Mesenchymal stem cell (in vitro differentiated cells and primary cell): ENCODE measurements around the gene BFSP2.

Source experiments
- DNase-seq: peaks from one replicate; pipeline ENCODE4 v3.0.0-alpha.2; 2013
- H2AFZ ChIP-seq: one replicate; pipeline ENCODE4 v1.6.1; 2013; ENCODE audit warnings: low read depth, mild to moderate bottlenecking, control low read depth, inconsistent platforms, low read length, moderate library complexity
- H2AK5ac ChIP-seq: 2 replicates; pipeline ENCODE4 v1.6.1; 2013; ENCODE audit warnings: low read length, moderate library complexity, mild to moderate bottlenecking, inconsistent platforms; ENCODE audit not compliant: severe bottlenecking
- H2BK120ac ChIP-seq: one replicate; pipeline ENCODE4 v1.6.1; 2013; ENCODE audit warnings: low read depth, mild to moderate bottlenecking, inconsistent platforms, low read length, moderate library complexity
- H2BK12ac ChIP-seq, 2 experiments: one replicate each; pipeline ENCODE4 v1.6.1; 2013; ENCODE audit warnings: inconsistent platforms in 2 of 2, low read length in 2 of 2, mild to moderate bottlenecking in 2 of 2, moderate library complexity in 2 of 2, control low read depth in 1 of 2
- H2BK15ac ChIP-seq: one replicate; pipeline ENCODE4 v1.6.1; 2013; ENCODE audit warnings: mild to moderate bottlenecking, low read depth, inconsistent platforms; ENCODE audit not compliant: poor library complexity, severe bottlenecking
- H2BK5ac ChIP-seq: 2 replicates; pipeline ENCODE4 v1.6.1; 2013; ENCODE audit warnings: low read depth, mild to moderate bottlenecking, low read length, control low read depth, inconsistent platforms; ENCODE audit not compliant: poor library complexity, severe bottlenecking
- H3K14ac ChIP-seq, 2 experiments: one replicate each; pipeline ENCODE4 v1.6.1; 2013; ENCODE audit warnings: inconsistent platforms in 2 of 2, low read length in 2 of 2, control low read depth in 1 of 2, mild to moderate bottlenecking in 1 of 2, moderate library complexity in 1 of 2
- H3K18ac ChIP-seq, 2 experiments: one replicate each; pipeline ENCODE4 v1.6.1; 2013; ENCODE audit warnings: inconsistent platforms in 2 of 2, low read length in 2 of 2, control low read depth in 1 of 2, low read depth in 1 of 2, mild to moderate bottlenecking in 1 of 2
- H3K23ac ChIP-seq, 2 experiments: one replicate each; pipeline ENCODE4 v1.6.1; 2013; ENCODE audit warnings: inconsistent platforms in 2 of 2, low read length in 2 of 2, mild to moderate bottlenecking in 2 of 2, moderate library complexity in 2 of 2, control low read depth in 1 of 2
- H3K27ac ChIP-seq: 2 replicates; pipeline ENCODE4 v1.5.1; 2013; ENCODE audit warnings: mild to moderate bottlenecking, moderate library complexity, low read length, control low read depth, inconsistent platforms; ENCODE audit not compliant: poor library complexity, severe bottlenecking
- H3K27me3 ChIP-seq, 2 experiments: 2 replicates each; pipeline versions ENCODE4 v1.6.1 to v1.7.0; 2013; ENCODE audit warnings: low read length in 2 of 2, mild to moderate bottlenecking in 2 of 2, moderate library complexity in 2 of 2, control low read depth in 1 of 2, inconsistent platforms in 1 of 2; ENCODE audit not compliant: control insufficient read depth in 1 of 2, insufficient read depth in 1 of 2
- H3K36me3 ChIP-seq, 2 experiments: 2 replicates each; pipeline versions ENCODE4 v1.6.1 to v1.7.0; 2013; ENCODE audit warnings: low read length in 2 of 2, control low read depth in 1 of 2, inconsistent platforms in 1 of 2, low read depth in 1 of 2, mild to moderate bottlenecking in 1 of 2; ENCODE audit not compliant: insufficient read depth in 2 of 2, control insufficient read depth in 1 of 2
- H3K4ac ChIP-seq, 2 experiments: one replicate each; pipeline ENCODE4 v1.6.1; 2013; ENCODE audit warnings: inconsistent platforms in 2 of 2, low read length in 2 of 2, mild to moderate bottlenecking in 2 of 2, moderate library complexity in 2 of 2, control low read depth in 1 of 2, low read depth in 1 of 2
- H3K4me1 ChIP-seq: 2 replicates; pipeline ENCODE4 v1.6.1; 2013; ENCODE audit warnings: low read depth, low read length, control low read depth; ENCODE audit not compliant: control insufficient read depth, insufficient read depth
- H3K4me2 ChIP-seq: 2 replicates; pipeline ENCODE4 v1.6.1; 2013; ENCODE audit warnings: low read length, mild to moderate bottlenecking, inconsistent platforms; ENCODE audit not compliant: poor library complexity, severe bottlenecking
- H3K4me3 ChIP-seq, 2 experiments: 2 replicates each; pipeline versions ENCODE4 v1.5.1 to v1.7.0; 2013; ENCODE audit warnings: low read length in 2 of 2, mild to moderate bottlenecking in 2 of 2, control low read depth in 1 of 2, low read depth in 1 of 2; ENCODE audit not compliant: insufficient read depth in 1 of 2
- H3K79me1 ChIP-seq: replicated peaks from 2 replicates; pipeline ENCODE4 v1.6.1; 2013; ENCODE audit warnings: mild to moderate bottlenecking, control low read depth, low read length, inconsistent platforms; ENCODE audit not compliant: poor library complexity, severe bottlenecking
- H3K9ac ChIP-seq: 2 replicates; pipeline ENCODE4 v1.7.0; 2013; ENCODE audit warnings: mild to moderate bottlenecking, low read length, moderate library complexity
- H3K9me3 ChIP-seq: 2 replicates; pipeline ENCODE4 v1.7.0; 2013; ENCODE audit warnings: mild to moderate bottlenecking, low read length; ENCODE audit not compliant: control insufficient read depth
- H4K8ac ChIP-seq: one replicate; pipeline ENCODE4 v1.6.1; 2013; ENCODE audit warnings: inconsistent platforms, mild to moderate bottlenecking, low read length, moderate library complexity
- H4K91ac ChIP-seq: one replicate; pipeline ENCODE4 v1.6.1; 2013; ENCODE audit warnings: mild to moderate bottlenecking, low read length, inconsistent platforms
- WGBS: methylation state at CpG from one replicate; pipeline ENCODE4 v1.1.7; 2013; ENCODE audit warnings: mixed read lengths; 5-methylcytosine and 5-hydroxymethylcytosine counted together

The BFSP2 gene

DNA sequence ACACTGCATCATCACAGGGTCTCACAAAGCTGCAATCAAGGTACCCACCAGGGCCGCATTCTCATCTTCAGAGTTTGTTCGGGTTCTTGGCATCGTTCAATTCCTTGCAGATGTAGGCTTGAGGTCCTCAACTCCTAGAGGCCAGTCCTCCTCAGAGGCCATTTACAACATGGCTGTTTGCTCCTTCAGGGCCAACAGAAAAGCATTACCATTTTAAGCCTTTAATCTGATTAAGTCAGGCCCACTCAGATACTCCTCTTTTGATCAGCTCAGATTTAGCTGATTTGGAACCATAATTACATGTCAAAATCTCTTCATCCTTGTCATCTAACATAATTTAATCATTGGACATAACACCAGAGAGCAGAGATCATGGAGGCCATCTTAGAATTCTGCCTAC, 55.4 kb downstream of the BFSP2 start:
- Histone ChIP-seq H2AFZ (no peak overlapping the region), H4K91ac (no peak overlapping the region), H2AK5ac (no peak overlapping the region), H3K4me2 (no peak overlapping the region), H4K8ac (no peak overlapping the region), H3K23ac (no peak overlapping the region), H3K4me1 (peaks cover 2% of the 10 kb centered on the region), H3K18ac (no peak overlapping the region), H3K4ac (no peak overlapping the region), H2BK15ac (no peak overlapping the region), H3K14ac (no peak overlapping the region), H3K36me3 (no peaks in the 10 kb centered on the region), H2BK12ac (no peak overlapping the region), H3K9me3 (no peaks in the 10 kb centered on the region), H3K27ac (no peak overlapping the region), H3K79me1 (no peaks in the 10 kb centered on the region), H3K27me3 (peaks cover 0 to 1% of the 10 kb centered on the region in 2 experiments), H3K9ac (no peak overlapping the region), H2BK120ac (no peak overlapping the region), H3K4me3 (no peak overlapping the region), H2BK5ac (no peak overlapping the region)
- no peak for DNase-seq
- WGBS, result 96% methylated on average over 3 of the region's 3 CpGs

- H3K4me3 ChIP-seq, result no peak overlapping the region
- H2AK5ac ChIP-seq, result no peak overlapping the region
- H3K18ac ChIP-seq, result no peak overlapping the region
- no peak overlapping the region for H2AFZ ChIP-seq
- no peak overlapping the region for H3K23ac ChIP-seq
- no peak overlapping the region for H3K9ac ChIP-seq
- no peak overlapping the region for H3K4me2 ChIP-seq
- no peaks in the 10 kb centered on the region for H3K27me3 ChIP-seq
- no peak overlapping the region for H3K4ac ChIP-seq
- no peak overlapping the region for H2BK12ac ChIP-seq
- DNase-seq, result no peak
- no peak overlapping the region for H3K14ac ChIP-seq
- H3K27ac ChIP-seq, result no peak overlapping the region
- H3K4me1 ChIP-seq, result peaks cover 4% of the 10 kb centered on the region
- H4K91ac ChIP-seq, result no peak overlapping the region
- no peak overlapping the region for H2BK5ac ChIP-seq
- no peak overlapping the region for H2BK15ac ChIP-seq
- no peak overlapping the region for H2BK120ac ChIP-seq
- 72% methylated on average over 2 of the region's 2 CpGs for WGBS
- H4K8ac ChIP-seq, result no peak overlapping the region
- no peaks in the 10 kb centered on the region for H3K36me3 ChIP-seq
- no peaks in the 10 kb centered on the region for H3K79me1 ChIP-seq
- no peaks in the 10 kb centered on the region for H3K9me3 ChIP-seq
These were observed 56.1 kb downstream of the BFSP2 start for GRCh38 chr3:133455960-133456359.

DNA sequence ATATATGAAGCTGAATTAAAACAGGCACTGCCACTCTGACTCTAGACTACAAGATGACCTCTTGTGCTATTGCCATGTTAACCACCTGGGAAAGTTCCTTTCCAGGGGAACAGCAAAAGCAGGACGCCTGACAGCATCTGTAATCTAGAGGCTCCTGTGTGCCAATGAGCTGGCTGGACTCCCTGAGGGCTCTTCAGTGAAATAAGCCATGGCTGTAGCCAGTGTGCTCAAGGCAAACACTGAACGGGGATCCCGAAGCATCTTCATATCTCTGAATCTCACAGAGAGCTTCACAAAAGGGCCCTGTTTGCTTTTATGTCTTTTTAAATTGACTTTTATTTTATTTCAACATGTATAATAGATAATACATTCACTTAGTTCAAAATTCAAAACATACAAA, 57.2 kb downstream of the BFSP2 start:
- H3K18ac ChIP-seq, result no peak overlapping the region
- no peak overlapping the region for H3K4me2 ChIP-seq
- no peaks in the 10 kb centered on the region for H3K79me1 ChIP-seq
- no peak overlapping the region for H3K4ac ChIP-seq
- no peaks in the 10 kb centered on the region for H3K27me3 ChIP-seq
- H2BK120ac ChIP-seq, result no peak overlapping the region
- no peak overlapping the region for H2BK12ac ChIP-seq
- H3K27ac ChIP-seq, result no peak overlapping the region
- WGBS, result 84% methylated on average over 1 of the region's 3 CpGs
- no peak overlapping the region for H2BK15ac ChIP-seq
- no peak for DNase-seq
- no peak overlapping the region for H4K91ac ChIP-seq
- H2BK5ac ChIP-seq, result no peak overlapping the region
- no peak overlapping the region for H3K4me3 ChIP-seq
- H2AK5ac ChIP-seq, result no peak overlapping the region
- H3K14ac ChIP-seq, result no peak overlapping the region
- H4K8ac ChIP-seq, result no peak overlapping the region
- H3K4me1 ChIP-seq, result peaks cover 4% of the 10 kb centered on the region
- no peaks in the 10 kb centered on the region for H3K9me3 ChIP-seq
- no peak overlapping the region for H3K9ac ChIP-seq
- H3K36me3 ChIP-seq, result no peaks in the 10 kb centered on the region
- H2AFZ ChIP-seq, result no peak overlapping the region
- H3K23ac ChIP-seq, result no peak overlapping the region

DNA sequence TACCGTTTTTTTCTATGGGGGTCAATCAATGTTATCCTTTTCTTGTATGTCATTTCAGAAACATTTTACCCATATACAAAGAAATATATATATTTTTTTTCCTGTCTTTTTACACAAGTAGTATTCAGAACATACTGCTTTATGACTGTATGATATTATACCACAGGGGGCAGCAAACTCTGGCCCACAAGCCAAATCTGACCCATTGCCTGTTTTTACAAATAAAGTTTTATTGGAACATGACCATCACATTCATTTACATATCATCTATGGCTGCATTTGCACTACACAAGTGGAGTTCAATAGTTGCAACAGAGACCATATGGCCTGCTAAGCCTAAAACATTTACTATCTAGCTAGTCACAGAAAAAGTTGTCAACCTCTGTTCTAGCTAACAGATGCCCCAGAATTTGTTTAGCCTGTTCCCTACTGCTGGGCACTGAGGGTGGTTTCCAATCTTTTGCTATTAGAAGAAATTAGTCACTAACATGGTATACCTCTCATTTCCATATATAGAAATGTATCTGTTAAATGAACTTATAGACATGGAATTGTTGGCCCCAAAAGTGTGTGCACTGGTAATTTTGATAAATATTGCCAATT, 57.7 kb downstream of the BFSP2 start:
- Histone ChIP-seq H3K27ac (no peak overlapping the region), H3K79me1 (no peaks in the 10 kb centered on the region), H3K27me3 (no peaks in the 10 kb centered on the region), H3K36me3 (no peaks in the 10 kb centered on the region), H3K9me3 (no peaks in the 10 kb centered on the region), H2BK5ac (no peak overlapping the region), H3K9ac (no peak overlapping the region), H3K18ac (no peak overlapping the region), H4K8ac (no peak overlapping the region), H2BK120ac (no peak overlapping the region), H3K14ac (no peak overlapping the region), H3K4ac (no peak overlapping the region), H3K4me3 (no peak overlapping the region), H3K4me2 (no peak overlapping the region), H3K23ac (no peak overlapping the region), H2AFZ (no peak overlapping the region), H3K4me1 (peaks cover 2% of the 10 kb centered on the region), H2BK12ac (no peak overlapping the region), H2BK15ac (no peak overlapping the region), H4K91ac (no peak overlapping the region), H2AK5ac (no peak overlapping the region)
- DNase-seq, result no peak
- WGBS, result no CpG with 5 or more reads among the region's 1 CpG
